Right lobe of liver (tissue), 6 donors: Measurements from ENCODE around the gene ATP5F1E. TPM values are rescaled to one million over a fixed set of nuclear protein-coding genes. Genes with fewer than 3 reads are reported as not detected.

Experiments
- ATAC-seq, 4 donors: fragments of 200-7000 bp; cut with Tn5 transposase; one replicate each; pipeline ENCODE4 v1.9.1; 2020; ENCODE audit warnings: mild to moderate bottlenecking in 4 of 4, moderate library complexity in 4 of 4
- DNase-seq, 3 donors: peaks; one replicate each; pipeline ENCODE4 v3.0.0-alpha.2; 2020
- H3K27ac ChIP-seq, 3 donors: fragments of 200-600 bp; one replicate each; pipeline ENCODE4 v1.8.0; 2022
- H3K27me3 ChIP-seq, 2 donors: fragments of 200-600 bp; one replicate each; pipeline ENCODE4 v1.8.0; 2022
- H3K36me3 ChIP-seq, 4 donors: fragments of 200-600 bp; sonication (generic) in 1 of 4; one replicate each; pipeline versions ENCODE4 v1.5.1 to v1.8.0; 2017 to 2022; ENCODE audit warnings: control low read depth in 1 of 4
- H3K4me1 ChIP-seq, 4 donors: fragments of 200-600 bp; sonication (generic) in 1 of 4; one replicate each; pipeline versions ENCODE4 v1.5.1 to v1.8.0; 2017 to 2022; ENCODE audit warnings: control low read depth in 1 of 4
- H3K4me3 ChIP-seq, 3 donors: fragments of 200-600 bp; one replicate each; pipeline ENCODE4 v1.8.0; 2022
- H3K9me3 ChIP-seq, 4 donors: fragments of 200-600 bp; sonication (generic) in 1 of 4; one replicate each; pipeline versions ENCODE4 v1.5.1 to v1.8.0; 2017 to 2022; ENCODE audit warnings: control low read depth in 1 of 4
- POLR2A ChIP-seq: fragments of 450-650 bp; IDR thresholded peaks from one replicate; pipeline ENCODE4 v1.6.1; 2017; ENCODE audit warnings: antibody characterized with exemption, mild to moderate bottlenecking
- WGBS: methylation state at CpG from one replicate; pipeline ENCODE4 v1.1.6; 2018; ENCODE audit warnings: low coverage, low lambda C conversion rate; ENCODE audit not compliant: insufficient coverage; ENCODE audit errors: missing lambda C conversion rate; 5-methylcytosine and 5-hydroxymethylcytosine counted together
- intact Hi-C, 2 donors: fragments of 100-400 bp; cut with DNase I; formaldehyde crosslinking; loops; one replicate each; pipeline versions ENCODE4 v1.11.2 to v1.14.1; 2022
- total RNA-seq, 6 experiments: library from RNA; depleted of rRNA in 2 of 6; stranded (reverse); fragments of >200 nt in 2 of 6; fragmentation: NEBNext Ultra II Directional in 3 of 6; extraction: Animal tissue kit (Norgen Biotek cat#: 25700) in 3 of 6; gene quantifications; one replicate each; pipeline versions ENCODE4 v1.1.0 to v1.2.4, GENCODE V29; 2016 to 2023
- TF ChIP-seq, protein P1 (sequence below), 4 donors: fragments of 200-600 bp in 3 of 4; fragments of 450-650 bp in 1 of 4; IDR thresholded peaks; one replicate each; pipeline versions ENCODE4 v1.5.1 to v1.8.0; 2016 to 2022; ENCODE audit warnings: antibody characterized with exemption in 4 of 4, mild to moderate bottlenecking in 2 of 4
- donor health status: DM: no; HTN: yes; CAD: no.
- donor health status: DM: no; HTN: no; CAD: no.
- donor health status: DM: no; HTN: no; CAD: no.
- donor health status: DM: no; HTN: yes; CAD: no.
- donor health status: DM: no; HTN: yes; CAD: no.

ATP5F1E gene
- total RNA-seq, 6 experiments from 2014 or later = 15.8 to 34.6 (median 30.5) TPM

DNA sequence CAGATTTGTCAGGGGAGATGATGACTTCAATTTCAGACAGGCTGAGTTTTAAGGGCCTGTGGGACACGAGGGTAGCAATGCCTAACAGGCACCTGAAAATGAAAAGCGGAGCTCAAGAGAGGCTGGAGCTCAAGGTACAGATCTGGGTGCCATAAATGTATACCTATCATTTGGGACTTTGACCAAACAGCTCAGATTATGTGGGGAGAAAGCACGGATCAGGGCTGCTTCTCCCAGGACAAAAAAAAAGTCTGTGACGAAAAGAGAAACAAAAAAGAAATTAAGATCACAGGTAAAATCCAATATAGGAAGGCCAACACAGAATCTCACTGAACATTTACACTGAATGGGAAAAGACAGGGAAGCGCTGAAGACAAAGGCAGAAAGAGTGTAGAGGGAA, 8.5 kb upstream of the ATP5F1E start:
- intact Hi-C loops = loop anchor here (10.0 kb wide), 2 partner anchors 146 to 156 kb away; no protein-coding TSS in a partner anchor
- H3K4me3 ChIP-seq = no peak overlapping the region

DNA sequence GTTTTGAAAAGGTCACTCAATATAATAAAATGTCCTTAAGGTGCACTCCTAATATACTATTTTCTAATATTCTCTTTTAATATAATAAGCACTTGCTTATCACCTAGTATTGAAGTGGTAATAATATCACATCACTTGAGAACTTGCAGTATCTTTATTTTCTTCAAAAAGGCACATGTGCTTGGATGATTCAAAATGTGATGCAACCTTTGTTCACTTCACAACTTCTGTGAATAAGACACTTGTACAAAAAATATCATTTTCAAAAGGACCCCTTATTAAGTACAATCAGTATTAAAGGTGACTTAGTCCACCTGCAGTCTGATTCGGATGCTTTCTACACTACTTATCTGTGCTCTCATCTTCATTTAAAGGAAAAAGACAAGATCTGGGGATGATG, 7.1 kb upstream of the ATP5F1E start:
- TF ChIP-seq, protein P1, sequence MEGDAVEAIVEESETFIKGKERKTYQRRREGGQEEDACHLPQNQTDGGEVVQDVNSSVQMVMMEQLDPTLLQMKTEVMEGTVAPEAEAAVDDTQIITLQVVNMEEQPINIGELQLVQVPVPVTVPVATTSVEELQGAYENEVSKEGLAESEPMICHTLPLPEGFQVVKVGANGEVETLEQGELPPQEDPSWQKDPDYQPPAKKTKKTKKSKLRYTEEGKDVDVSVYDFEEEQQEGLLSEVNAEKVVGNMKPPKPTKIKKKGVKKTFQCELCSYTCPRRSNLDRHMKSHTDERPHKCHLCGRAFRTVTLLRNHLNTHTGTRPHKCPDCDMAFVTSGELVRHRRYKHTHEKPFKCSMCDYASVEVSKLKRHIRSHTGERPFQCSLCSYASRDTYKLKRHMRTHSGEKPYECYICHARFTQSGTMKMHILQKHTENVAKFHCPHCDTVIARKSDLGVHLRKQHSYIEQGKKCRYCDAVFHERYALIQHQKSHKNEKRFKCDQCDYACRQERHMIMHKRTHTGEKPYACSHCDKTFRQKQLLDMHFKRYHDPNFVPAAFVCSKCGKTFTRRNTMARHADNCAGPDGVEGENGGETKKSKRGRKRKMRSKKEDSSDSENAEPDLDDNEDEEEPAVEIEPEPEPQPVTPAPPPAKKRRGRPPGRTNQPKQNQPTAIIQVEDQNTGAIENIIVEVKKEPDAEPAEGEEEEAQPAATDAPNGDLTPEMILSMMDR (IDR thresholded peaks at IDR 0.05) = no peak
- no peak for TF ChIP-seq POLR2A
- no peak overlapping the region for H3K4me3 ChIP-seq
- 50% methylated on average over 1 of the region's 1 CpG for WGBS
- H3K9me3 ChIP-seq = no peaks in the 10 kb centered on the region
- ATAC-seq (no peak), DNase-seq (no peak)
- intact Hi-C loops = no loop called here
- H3K36me3 ChIP-seq = peaks cover 15 to 40% (median 24%) of the 10 kb centered on the region in 4 donors
- H3K4me1 ChIP-seq = peaks cover 0 to 28% (median 7%) of the 10 kb centered on the region in 4 donors
- no peak overlapping the region for H3K27ac ChIP-seq
- H3K27me3 ChIP-seq = no peaks in the 10 kb centered on the region

More for the DNA sequence above, 8.5 kb upstream of the ATP5F1E start:
- DNase-seq (no peak), ATAC-seq (no peak)
- H3K9me3 ChIP-seq = no peaks in the 10 kb centered on the region
- WGBS = 86% methylated on average over 5 of the region's 5 CpGs
- no peaks in the 10 kb centered on the region for H3K27me3 ChIP-seq
- no peak overlapping the region for H3K27ac ChIP-seq
- H3K4me1 ChIP-seq = peaks cover 0 to 28% (median 7%) of the 10 kb centered on the region in 4 donors
- TF ChIP-seq, protein P1 (IDR thresholded peaks at IDR 0.05) = no peak
- no peak for TF ChIP-seq POLR2A
- peaks cover 14 to 26% (median 20%) of the 10 kb centered on the region in 4 donors for H3K36me3 ChIP-seq

DNA sequence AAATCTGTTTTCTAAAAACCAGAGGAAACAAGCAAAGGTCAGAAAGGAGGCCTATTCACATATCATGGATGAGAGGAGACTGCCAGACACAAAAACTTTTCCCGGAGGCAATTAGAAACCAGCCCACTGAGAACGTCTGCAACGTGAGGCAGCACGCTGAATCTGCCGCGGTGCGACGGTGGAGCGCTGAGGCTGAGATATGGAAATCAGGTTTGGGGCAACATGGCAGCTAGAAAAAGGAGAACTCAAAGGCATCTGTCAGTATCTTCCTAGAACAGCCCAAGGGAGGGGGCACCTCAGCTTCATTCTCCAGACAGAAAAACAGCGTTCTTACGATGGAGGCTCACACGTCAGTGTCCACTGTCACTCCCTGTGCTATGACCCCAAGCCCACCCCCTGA, 5.3 kb upstream of the ATP5F1E start:
- ATAC-seq = no peak
- intact Hi-C loops = no loop called here
- WGBS = 89% methylated on average over 9 of the region's 12 CpGs

DNA sequence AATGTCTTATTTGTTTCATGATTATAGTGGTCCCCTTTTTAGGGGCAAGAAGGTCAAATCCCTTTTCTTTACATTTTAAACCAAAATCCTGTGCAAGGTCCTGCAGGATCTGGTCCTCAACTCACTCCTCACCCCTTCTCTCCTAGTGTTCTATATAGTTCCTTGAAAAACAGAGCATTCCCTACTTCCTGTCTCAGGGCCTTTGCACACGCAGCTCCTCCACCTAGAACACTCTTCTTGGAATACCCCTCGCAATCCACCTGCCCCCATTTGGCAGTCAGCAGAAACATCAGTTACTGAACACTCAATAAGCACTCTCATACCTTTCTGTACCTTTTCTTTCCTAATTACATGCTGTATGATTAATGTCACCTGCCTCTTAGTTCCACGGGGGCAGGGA, 3.2 kb upstream of the ATP5F1E start:
- Histone ChIP-seq H3K27ac (no peak overlapping the region), H3K4me1 (peaks cover 0 to 25% (median 10%) of the 10 kb centered on the region in 4 donors), H3K9me3 (no peaks in the 10 kb centered on the region), H3K4me3 (no peak overlapping the region), H3K36me3 (peaks cover 15 to 41% (median 24%) of the 10 kb centered on the region in 4 donors), H3K27me3 (no peaks in the 10 kb centered on the region)
- DNase-seq (no peak), ATAC-seq (no peak)
- no peak for TF ChIP-seq POLR2A
- TF ChIP-seq, protein P1 (IDR thresholded peaks at IDR 0.05) = no peak
- WGBS = 96% methylated on average over 3 of the region's 3 CpGs
- intact Hi-C loops = no loop called here

More for the DNA sequence above, 5.3 kb upstream of the ATP5F1E start:
- Histone ChIP-seq H3K4me3 (no peak overlapping the region), H3K9me3 (no peaks in the 10 kb centered on the region), H3K27ac (no peak overlapping the region), H3K27me3 (no peaks in the 10 kb centered on the region), H3K4me1 (peaks cover 0 to 30% (median 5%) of the 10 kb centered on the region in 4 donors), H3K36me3 (peaks cover 15 to 41% (median 24%) of the 10 kb centered on the region in 4 donors)
- no peak for TF ChIP-seq POLR2A
- TF ChIP-seq, protein P1 (IDR thresholded peaks at IDR 0.05) = no peak
- DNase-seq = no peak
